ENCODE measurements around the gene B3GAT2.

DNA sequence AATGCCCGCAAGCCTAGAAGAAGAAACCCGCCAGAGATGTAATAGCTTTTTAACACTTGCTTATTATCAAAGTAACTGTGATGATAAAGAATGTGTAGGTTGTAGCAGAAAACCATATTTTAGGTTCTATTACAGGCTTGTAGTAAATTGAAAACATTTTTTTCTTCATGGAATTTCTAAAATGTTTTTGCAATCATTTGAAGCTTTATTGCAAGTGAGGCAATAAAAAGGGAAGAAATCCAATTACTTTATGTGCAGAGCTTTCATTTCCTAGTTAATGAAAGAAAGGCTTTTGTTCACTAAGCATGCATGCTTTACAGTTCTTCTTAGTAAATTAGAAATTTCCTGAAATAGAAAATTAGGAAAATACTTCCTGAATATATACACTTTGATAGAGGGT, 135.1 kb downstream of the B3GAT2 start:
- no peak for TF ChIP-seq POLR2A (IDR thresholded peaks at IDR 0.05)
- TF ChIP-seq CTCF (IDR thresholded peaks at IDR 0.05) = no peak
